Measurements from ENCODE around the gene DPH7.

GRCh38 chr9:137586854-137587253 lies 8.1 kb upstream of the DPH7 start:
- TF ChIP-seq, protein P1, sequence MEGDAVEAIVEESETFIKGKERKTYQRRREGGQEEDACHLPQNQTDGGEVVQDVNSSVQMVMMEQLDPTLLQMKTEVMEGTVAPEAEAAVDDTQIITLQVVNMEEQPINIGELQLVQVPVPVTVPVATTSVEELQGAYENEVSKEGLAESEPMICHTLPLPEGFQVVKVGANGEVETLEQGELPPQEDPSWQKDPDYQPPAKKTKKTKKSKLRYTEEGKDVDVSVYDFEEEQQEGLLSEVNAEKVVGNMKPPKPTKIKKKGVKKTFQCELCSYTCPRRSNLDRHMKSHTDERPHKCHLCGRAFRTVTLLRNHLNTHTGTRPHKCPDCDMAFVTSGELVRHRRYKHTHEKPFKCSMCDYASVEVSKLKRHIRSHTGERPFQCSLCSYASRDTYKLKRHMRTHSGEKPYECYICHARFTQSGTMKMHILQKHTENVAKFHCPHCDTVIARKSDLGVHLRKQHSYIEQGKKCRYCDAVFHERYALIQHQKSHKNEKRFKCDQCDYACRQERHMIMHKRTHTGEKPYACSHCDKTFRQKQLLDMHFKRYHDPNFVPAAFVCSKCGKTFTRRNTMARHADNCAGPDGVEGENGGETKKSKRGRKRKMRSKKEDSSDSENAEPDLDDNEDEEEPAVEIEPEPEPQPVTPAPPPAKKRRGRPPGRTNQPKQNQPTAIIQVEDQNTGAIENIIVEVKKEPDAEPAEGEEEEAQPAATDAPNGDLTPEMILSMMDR (IDR thresholded peaks at IDR 0.05; ENCODE audit: low read depth, low read length): no peak
- no peak for TF ChIP-seq POLR2A (IDR thresholded peaks at IDR 0.05; ENCODE audit: extremely low read depth, insufficient read length)
- TF ChIP-seq MAX (IDR thresholded peaks at IDR 0.05; ENCODE audit: low read depth, low read length): no peak
